Stimulated activated effector memory CD8-positive, alpha-beta T cell treated with anti-CD3 and anti-CD28 coated beads, Interleukin-12 subunit alpha, Interleukin-12 subunit beta, amount 100 ng/mL, for 72 hours (primary cell): ENCODE measurements around the gene CDH15.
A peak's percentile ranks its signal among the peaks of the same experiment; 100 is the strongest.
"Not testable (repeated sequence)": the region's sequence is repeated elsewhere in the genome, so short reads cannot be mapped to it uniquely, and the experiment has no call there.

Experiments
- ATAC-seq: fragments of 150-1000 bp; cut with Tn5 transposase; 2 replicates; pipeline ENCODE4 v1.10.0; 2021
- DNase-seq, 2 donors: peaks; one replicate each; pipeline ENCODE4 v3.0.0; 2021 to 2022; ENCODE audit warnings: low spot score in 2 of 2
- H3K27ac Mint-ChIP-seq: one replicate; pipeline ENCODE4 v1.8.0; 2022; ENCODE audit warnings: mild to moderate bottlenecking, mixed read lengths
- H3K36me3 Mint-ChIP-seq: one replicate; pipeline ENCODE4 v1.8.0; 2022; ENCODE audit warnings: mild to moderate bottlenecking, mixed read lengths
- H3K4me1 Mint-ChIP-seq: one replicate; pipeline ENCODE4 v1.8.0; 2022; ENCODE audit warnings: mixed read lengths
- H3K4me3 Mint-ChIP-seq: one replicate; pipeline ENCODE4 v1.8.0; 2022; ENCODE audit warnings: mild to moderate bottlenecking, mixed read lengths
- H3K9me3 Mint-ChIP-seq: one replicate; pipeline ENCODE4 v1.8.0; 2022; ENCODE audit warnings: mixed read lengths

CDH15 gene

DNA sequence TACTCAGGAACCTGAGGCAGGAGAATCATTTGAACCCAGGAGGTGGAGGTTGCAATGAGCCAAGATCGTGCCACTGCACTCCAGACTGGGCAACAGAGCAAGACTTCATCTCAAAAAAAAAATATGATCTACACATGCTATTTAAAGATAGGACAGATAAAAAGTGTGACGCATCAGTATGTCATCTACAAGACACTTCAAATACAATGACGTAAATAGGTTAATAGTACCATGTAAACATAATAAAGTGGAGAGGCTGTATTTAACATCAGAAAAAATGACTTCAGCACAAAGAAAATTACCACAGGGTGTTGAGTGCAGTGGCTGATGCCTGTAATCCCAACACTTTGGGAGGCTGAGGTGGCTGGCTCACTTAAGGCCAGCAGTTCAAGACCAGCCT, 66.2 kb downstream of the CDH15 start:
- peaks cover 25% of the 10 kb centered on the region for H3K36me3 Mint-ChIP-seq
- ATAC-seq, result no peak
- peaks cover 9% of the 10 kb centered on the region for H3K4me1 Mint-ChIP-seq
- H3K4me3 Mint-ChIP-seq, result no peak overlapping the region
- H3K27ac Mint-ChIP-seq, result no peak overlapping the region
- no peak for DNase-seq
- no peaks in the 10 kb centered on the region for H3K9me3 Mint-ChIP-seq

DNA sequence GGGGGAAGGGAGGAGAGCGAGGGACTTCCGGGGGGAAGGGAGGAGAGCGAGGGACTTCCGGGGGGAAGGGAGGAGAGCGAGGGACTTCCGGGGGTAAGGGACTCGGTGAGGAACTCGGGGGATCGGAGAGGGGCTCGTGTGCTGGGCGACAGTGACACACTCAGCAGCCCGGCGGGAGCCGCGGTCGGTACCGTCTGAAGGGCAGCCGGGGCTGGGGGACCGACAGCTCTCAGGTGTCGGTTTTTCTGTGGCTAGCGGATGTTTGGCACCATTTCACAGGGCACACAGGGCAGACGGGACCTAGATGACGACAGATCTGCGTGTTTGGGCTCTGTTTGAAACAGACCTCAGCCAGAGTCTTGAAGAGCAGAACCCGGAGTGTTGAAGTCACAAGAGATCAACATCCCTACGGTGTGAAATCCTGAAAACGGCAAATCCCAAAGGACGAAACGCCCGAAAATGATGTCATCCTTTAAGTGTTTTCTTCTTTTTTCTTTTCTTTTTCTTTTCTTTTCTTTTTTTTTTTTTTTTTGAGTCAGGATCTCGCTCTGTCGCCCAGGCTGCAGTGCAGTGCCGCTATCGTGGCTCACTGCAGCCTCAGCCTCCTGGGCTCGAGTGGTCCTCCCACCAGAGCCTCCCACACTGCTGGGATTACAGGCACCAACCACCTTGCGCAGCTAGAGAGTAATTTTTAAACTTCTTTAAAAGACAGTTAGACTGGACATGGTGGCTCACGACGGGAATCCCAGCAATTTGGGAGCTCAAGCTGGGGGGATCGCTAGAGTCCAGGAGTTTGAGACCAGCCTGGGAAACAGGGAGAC, 69.8 kb downstream of the CDH15 start:
- peaks cover 20% of the 10 kb centered on the region for H3K36me3 Mint-ChIP-seq
- H3K27ac Mint-ChIP-seq, result peak overlapping the region; percentile 97
- ATAC-seq (peak; percentile 86), DNase-seq (peak; percentile 64 to 89)
- H3K4me1 Mint-ChIP-seq, result peaks cover 10% of the 10 kb centered on the region
- H3K4me3 Mint-ChIP-seq, result peak overlapping the region; percentile 90
- no peaks in the 10 kb centered on the region for H3K9me3 Mint-ChIP-seq

DNA sequence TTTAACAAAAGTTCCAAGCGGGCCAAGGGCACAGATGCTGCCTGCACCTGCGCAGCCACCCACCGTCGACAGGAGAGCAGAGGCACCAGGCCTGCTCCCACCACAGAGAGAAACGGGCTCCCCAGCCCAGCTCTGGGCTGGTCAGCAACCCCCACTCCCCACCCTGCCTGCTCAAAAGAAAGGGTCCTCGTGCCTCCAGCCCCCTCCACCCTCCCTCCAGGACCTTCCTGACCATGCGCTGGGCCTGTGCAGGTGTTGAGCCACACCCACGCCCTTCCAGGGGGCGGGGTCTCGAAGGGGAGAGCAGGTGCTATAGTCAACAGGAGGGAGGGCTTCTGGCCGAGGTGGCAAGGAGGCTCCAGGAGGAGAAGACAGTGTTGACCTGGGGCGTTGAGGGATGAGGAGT, 71.2 kb downstream of the CDH15 start:
- Mint-ChIP-seq H3K9me3 (no peaks in the 10 kb centered on the region), H3K36me3 (peaks cover 20% of the 10 kb centered on the region), H3K4me3 (peak overlapping the region; percentile 90), H3K27ac (peak overlapping the region; percentile 32), H3K4me1 (peaks cover 10% of the 10 kb centered on the region)
- DNase-seq (no peak), ATAC-seq (no peak)

DNA sequence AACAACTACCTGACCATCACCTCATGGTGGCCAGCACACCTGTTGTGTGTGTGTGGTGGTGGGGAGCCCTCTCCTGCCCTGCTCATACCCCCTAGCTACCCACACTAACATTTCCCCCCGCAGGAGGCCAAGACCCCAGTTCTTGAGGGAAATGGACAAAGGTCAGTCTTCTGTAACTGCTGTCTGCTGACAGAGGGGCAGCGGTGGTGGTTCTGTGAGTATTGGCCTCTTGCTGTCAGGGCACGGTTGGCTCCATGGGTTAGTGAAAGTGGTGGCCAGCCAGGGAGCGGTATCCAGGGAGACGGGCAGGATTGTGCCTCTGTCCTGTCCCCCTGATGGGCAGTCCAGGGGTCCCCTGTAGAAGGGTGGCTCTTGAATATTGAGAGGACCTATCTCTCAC, 72.1 kb downstream of the CDH15 start:
- DNase-seq, result no peak
- no peak overlapping the region for H3K4me3 Mint-ChIP-seq
- peaks cover 20% of the 10 kb centered on the region for H3K36me3 Mint-ChIP-seq
- H3K4me1 Mint-ChIP-seq, result peaks cover 10% of the 10 kb centered on the region
- no peaks in the 10 kb centered on the region for H3K9me3 Mint-ChIP-seq
- no peak for ATAC-seq
- no peak overlapping the region for H3K27ac Mint-ChIP-seq

DNA sequence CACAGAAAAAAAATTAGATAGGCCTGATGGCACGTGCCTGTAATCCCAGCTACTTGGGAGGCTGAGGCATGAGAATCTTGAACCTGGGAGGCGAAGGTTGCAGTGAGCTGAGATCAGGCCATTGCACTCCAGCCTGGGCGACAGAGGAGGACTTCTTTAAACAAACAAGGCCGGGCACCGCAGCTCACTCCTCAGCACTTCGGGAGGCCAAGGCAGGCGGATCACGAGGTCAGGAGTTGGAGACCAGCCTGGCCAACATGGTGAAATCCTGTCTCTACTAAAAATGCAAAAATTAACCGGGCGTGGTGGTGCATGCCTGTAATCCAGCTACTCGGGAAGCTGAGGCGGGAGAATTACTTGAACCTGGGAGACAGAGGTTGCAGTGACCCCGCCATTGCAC, 72.7 kb downstream of the CDH15 start:
- not testable (repeated sequence) for DNase-seq, H3K27ac Mint-ChIP-seq, H3K4me3 Mint-ChIP-seq, H3K9me3 Mint-ChIP-seq, ATAC-seq
- peaks cover 10% of the 10 kb centered on the region for H3K4me1 Mint-ChIP-seq
- H3K36me3 Mint-ChIP-seq, result peaks cover 20% of the 10 kb centered on the region

DNA sequence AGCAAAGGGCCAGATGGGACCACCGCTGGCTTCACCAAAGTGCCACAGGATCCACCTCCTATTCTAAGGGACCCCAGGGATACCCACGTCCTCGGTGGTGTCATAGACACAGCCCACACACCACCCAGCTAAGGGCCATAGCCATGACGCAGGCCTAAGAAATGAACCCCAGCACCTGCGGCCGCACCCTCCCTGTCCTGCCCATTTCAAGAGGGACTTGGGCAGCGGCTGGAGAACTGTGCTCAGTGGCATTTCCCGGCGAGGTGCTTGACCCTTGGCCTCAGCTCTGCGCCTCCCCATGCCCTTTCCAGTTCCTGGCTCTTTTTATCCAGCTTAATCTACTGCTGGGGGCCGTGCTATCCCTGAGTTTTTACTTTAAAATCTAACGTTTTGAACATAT, 73.2 kb downstream of the CDH15 start:
- no peak overlapping the region for H3K27ac Mint-ChIP-seq
- H3K4me1 Mint-ChIP-seq, result peaks cover 10% of the 10 kb centered on the region
- DNase-seq (no peak), ATAC-seq (no peak)
- H3K4me3 Mint-ChIP-seq, result no peak overlapping the region
- peaks cover 20% of the 10 kb centered on the region for H3K36me3 Mint-ChIP-seq
- peaks cover under 1% of the 10 kb centered on the region for H3K9me3 Mint-ChIP-seq
